ENCODE results near the gene DACT2.

DACT2 gene

DNA sequence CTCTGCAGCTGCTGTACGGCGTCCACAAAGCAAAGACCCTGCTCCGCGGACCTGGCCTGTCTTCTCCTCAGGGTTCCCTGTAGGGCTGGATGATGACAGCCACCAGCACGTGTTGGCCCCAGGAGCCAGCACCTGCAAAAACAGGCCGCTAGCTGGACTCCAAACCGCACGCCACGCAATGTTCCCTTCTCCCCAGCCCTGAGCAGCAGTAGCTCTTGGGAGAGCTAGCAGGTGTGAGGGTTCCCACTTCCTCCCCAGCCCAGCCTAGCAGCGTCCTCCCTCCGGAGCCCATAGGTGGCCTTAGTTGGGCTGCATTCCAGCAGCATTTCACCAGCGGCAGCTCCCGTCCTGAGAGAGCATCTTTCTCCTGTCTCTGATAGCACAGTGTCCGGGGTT lies 42.3 kb downstream of the DACT2 start:
- TF ChIP-seq CTCF (conservative IDR thresholded peaks at IDR 0.05), result no peak
- no peak overlapping the region for H3K27ac ChIP-seq

- no peak overlapping the region for H3K27ac ChIP-seq
- TF ChIP-seq CTCF (conservative IDR thresholded peaks at IDR 0.05), result no peak
These were observed 42.9 kb downstream of the DACT2 start for GRCh38 chr6:168276576-168277273.

- TF ChIP-seq CTCF (conservative IDR thresholded peaks at IDR 0.05), result no peak
These were observed 44.4 kb downstream of the DACT2 start for GRCh38 chr6:168275168-168275567.

DNA sequence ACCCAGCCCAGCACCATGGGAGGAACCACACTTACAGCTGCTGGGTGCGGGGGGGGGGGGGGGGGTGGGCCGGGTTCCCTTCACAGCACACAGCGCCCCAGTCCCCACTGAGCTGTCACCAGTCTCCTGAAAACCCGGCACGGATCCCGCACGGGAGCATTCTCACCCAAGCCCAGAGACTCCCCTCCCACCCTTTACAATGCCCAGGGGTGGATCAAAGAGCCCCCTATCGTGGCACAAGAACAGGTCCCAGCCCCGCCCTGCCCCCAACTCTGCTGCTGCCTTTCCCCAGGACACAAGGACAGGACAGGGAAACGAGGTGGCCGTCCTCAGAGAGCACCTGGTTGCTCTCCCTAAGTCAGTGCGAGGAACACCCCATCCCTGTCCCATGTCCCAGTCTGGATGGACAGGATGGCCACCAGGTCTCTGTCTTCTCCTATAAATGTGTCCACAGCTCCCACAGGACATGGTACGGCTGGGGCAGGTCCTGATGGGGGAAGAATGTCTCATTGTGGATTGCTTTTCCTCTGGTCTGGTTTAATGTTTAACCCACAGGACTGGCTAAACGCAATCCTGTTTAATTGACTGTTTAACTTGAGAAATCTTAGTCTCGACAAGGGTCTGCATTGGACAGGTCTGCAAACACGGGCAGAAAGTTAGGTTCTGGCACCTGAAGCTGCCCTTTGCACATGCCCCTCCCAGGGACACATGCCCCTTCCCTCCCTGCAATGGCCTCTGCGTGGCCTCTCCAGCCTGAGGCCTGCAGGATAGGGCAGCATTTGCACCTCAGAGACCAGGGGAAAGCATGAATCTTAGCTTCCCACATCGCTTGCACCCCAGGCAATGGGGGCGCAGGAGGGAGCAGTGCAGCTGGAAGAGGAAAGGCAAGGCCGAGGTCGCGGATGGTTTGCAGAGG lies 45.3 kb downstream of the DACT2 start:
- peak overlapping the region; percentile 80 for H3K27ac ChIP-seq
- no peak for TF ChIP-seq CTCF (conservative IDR thresholded peaks at IDR 0.05)

More at GRCh38 chr6:168275168-168275567, 44.4 kb downstream of the DACT2 start:
- H3K27ac ChIP-seq, result peak overlapping the region; percentile 80

DNA sequence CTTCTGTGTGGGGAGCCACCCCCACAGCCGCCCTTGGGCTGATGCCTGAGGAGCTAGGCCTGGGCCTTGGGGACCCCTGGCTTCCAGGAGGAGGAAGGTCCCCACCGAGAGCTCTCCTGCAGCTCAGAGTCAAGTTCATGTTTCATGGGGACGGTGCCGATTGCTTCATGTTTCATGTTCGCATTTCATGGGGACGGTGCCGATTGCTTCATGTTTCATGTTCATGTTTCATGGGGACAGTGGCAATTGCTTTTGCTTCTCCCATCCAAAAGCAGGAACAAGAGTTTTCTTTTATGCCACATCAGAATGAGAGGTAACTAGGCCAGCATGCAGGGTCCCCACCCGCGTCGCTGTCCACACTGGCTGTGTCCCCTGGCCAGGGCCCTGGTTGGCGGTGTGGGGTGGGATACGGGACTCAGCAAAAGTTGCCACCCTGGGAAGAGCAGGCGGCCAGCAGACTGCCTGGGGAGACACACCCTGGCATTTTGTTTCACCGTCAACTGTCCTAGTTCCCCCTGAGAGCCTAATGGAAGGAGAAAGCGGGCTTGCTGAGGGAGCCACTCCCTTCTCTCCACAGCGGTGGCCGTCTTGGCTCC lies 46.0 kb downstream of the DACT2 start:
- peak overlapping the region; percentile 80 for H3K27ac ChIP-seq
- no peak for TF ChIP-seq CTCF (conservative IDR thresholded peaks at IDR 0.05)

GRCh38 chr6:168272415-168273325 lies 46.9 kb downstream of the DACT2 start:
- H3K27ac ChIP-seq, result no peak overlapping the region; the same call in 1 of the 2 replicates
- no peak for TF ChIP-seq CTCF (conservative IDR thresholded peaks at IDR 0.05)
